NCI-H2081 (cell line): ENCODE measurements around the gene SAC3D1.

ENCODE experiments used
- DNase-seq, 2 experiments: peaks; one replicate each; lab custom pipeline; 2025; lab: John Stamatoyannopoulos, UW

SAC3D1 gene

DNA sequence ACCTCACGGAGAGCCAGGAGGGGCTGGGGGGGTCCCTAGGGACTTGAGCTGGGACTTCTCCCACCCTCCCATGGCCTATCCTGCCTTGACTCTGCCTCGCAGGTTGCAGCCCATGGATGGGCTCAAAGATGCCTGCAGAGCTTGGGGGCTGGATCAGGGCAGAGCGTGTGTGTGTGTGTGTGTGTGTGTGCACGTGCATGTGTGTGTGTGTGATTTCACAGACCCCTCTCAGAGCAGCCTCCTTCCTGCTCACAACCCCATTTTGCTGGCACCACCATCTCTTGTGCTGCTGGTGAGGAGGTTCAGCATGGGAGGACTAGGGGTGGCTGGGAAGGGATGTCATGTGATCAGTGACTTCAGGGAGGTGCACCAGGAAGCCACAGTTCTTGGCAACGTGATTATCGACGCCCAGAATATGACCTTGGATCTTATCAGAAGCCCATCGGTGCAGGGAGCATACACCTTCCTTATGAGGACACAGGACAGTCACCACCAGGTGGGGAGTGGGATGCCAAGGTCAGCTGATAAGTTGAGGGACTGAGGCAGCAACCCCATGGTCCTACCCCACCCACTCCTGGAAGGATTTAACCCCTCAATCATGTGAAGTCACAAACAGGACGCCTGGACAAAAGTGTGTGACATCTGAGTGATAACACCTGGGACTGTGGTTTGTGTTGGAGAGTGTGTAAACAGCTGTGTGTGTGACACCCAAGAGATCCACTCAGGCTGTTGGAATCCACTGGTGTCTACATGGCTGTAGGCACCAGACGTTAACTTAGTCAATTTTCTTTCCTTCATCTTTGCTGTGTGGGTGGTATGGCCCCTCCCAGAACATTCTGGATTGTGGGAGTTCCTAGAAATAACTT, 19.2 kb downstream of the SAC3D1 start:
- no peak for DNase-seq

- DNase-seq: no peak
These were observed 20.0 kb downstream of the SAC3D1 start for GRCh38 chr11:65060913-65061408.

DNA sequence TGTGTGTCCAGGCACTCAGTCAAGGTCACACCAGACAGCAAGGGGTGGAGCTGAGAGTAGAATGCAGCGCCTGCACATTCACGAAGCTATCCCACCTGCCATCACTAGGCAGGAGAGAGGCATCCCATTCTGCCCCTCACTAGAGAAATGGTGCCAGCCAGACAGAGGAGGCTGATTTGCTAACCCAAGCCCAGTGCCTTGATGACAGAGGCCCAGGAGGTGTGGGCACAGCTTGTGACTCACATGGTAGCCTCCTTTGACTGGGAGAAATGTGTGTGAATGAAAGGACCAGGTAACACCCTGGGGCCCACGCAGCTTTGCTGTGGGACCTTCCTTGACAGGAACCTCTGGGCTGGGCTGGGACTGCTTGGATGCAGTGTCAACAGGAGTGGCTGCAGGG, 22.5 kb downstream of the SAC3D1 start:
- DNase-seq: no peak

GRCh38 chr11:65064847-65065240, 23.8 kb downstream of the SAC3D1 start:
- DNase-seq: no peak

GRCh38 chr11:65065851-65066250, 24.8 kb downstream of the SAC3D1 start:
- no peak for DNase-seq

DNA sequence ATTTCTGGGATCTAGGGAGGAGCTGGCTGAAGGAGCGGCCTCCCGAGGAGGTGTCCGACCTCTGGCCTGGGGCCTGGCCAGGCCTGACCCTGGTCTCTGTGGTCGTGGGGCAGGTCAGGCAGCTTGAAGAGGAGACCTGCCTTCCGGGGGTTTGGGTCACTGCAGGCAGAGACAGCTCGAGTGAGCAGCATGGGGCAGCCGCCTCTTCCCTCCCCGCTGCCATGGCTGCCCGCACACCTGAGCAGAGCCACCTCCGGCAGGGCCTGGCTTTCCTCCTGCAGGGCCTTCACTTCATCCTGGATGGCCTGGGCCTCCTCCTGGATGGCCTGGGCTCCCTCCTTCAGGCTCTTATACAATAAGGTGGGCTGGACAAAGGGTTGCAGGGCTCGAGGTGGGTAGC, 25.3 kb downstream of the SAC3D1 start:
- DNase-seq: peak in 1 of 2 experiments; percentile 7

DNA sequence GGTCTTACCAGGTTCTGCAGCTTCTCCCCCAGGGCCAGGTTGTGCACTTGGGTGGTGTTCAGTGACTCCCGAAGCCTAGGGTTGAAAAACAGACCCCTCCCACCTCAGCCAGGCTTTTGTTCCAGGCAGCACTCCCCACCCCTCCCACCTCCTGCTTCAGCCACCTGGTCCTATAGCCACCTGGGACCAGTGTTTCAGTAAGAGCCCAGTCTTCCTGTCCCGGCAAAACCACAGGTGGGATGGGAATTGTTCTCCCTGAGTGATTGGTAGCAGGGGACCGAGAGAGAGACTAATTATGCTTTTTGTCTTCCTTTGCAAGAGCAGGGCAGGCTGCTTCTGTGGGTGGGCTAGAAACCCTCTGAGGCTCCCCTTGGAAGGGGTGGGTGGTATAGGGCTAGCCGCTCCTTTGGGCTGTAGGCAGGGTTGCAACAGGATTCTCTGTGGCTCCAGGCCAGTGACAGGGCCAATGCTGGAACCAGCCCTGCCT, 25.8 kb downstream of the SAC3D1 start:
- DNase-seq: peak; percentile 70 to 85

GRCh38 chr11:65067446-65067845, 26.4 kb downstream of the SAC3D1 start:
- no peak for DNase-seq

DNA sequence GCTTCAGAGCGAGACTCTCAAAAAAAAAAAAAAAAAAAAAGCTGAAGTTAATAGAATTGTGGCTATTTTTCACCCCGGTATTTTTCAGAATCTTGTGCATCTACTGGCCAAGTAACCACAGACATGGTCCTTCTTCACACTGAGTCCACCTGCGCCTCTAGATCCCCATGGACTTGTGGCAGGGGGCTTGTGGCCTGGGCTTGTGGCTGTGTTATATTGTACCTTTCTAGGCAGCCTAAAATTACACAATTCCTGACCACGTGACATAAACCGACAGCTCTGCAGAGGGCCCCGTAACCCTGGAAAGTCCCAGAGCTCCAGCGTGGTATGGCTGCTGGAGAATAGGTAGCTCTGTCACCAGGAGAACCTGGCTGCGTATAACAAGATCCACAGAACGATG, 28.2 kb downstream of the SAC3D1 start:
- no peak for DNase-seq

GRCh38 chr11:65071907-65072630, 31.1 kb downstream of the SAC3D1 start:
- no peak for DNase-seq

- DNase-seq: no peak
These were observed 31.6 kb downstream of the SAC3D1 start for GRCh38 chr11:65072631-65072966.

GRCh38 chr11:65077451-65077850, 36.4 kb downstream of the SAC3D1 start:
- no peak for DNase-seq

DNA sequence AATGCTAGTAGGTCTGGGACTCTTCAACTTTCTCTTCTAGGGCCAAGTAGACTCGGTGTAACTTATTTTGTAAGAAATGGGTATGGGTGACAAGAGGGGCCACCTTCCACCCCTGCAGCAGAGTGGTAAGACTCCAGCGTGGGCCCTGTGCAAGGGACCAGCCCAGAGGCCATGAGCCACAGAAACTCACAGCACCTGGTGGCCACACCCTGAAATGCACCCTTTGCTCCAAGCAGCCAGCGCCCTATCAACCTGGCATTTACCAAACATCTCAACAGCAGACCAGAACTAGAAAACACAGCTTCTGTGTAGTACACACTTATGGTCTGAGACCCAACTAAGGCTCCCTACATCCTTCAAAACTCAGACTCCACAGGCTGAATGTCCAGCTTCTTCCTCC, 37.1 kb downstream of the SAC3D1 start:
- peak in 1 of 2 experiments; percentile 30 for DNase-seq

GRCh38 chr11:65078786-65079342, 37.9 kb downstream of the SAC3D1 start:
- DNase-seq: no peak

- no peak for DNase-seq
These were observed 42.3 kb downstream of the SAC3D1 start for GRCh38 chr11:65083134-65083833.

- DNase-seq: peak; percentile 95 to 96
These were observed 43.0 kb downstream of the SAC3D1 start, which contains the start of the genes CDCA5 and ZFPL1 for GRCh38 chr11:65083834-65084597. CDCA5 (minus strand) TSS chr11:65084040; CDS start chr11:65083978, 62 bp downstream. ZFPL1 (plus strand) TSS chr11:65084222; CDS start chr11:65084699, 477 bp downstream.

GRCh38 chr11:65084598-65085375, 43.8 kb downstream of the SAC3D1 start:
- no peak for DNase-seq

DNA sequence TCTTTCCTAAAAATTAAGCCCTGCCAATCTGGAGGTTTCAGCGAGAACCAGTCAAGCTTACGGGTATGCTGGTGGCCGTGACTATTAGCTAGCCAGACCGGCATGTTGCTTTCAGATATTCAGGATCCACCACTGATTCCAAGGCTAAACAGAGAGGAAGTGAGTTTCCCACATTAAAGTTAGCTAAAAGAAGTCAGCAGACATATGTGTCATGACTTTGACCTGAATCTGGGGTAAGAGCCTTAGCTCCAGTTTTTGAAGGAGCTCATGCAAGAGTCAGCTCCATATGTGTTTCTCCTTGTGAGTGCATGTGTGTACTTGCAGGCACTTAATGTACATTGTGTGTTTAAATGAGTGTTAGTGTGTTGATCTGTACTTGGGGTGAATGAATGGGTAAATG, 44.4 kb downstream of the SAC3D1 start:
- DNase-seq: no peak

- DNase-seq: no peak
These were observed 45.8 kb downstream of the SAC3D1 start for GRCh38 chr11:65086809-65087208.

DNA sequence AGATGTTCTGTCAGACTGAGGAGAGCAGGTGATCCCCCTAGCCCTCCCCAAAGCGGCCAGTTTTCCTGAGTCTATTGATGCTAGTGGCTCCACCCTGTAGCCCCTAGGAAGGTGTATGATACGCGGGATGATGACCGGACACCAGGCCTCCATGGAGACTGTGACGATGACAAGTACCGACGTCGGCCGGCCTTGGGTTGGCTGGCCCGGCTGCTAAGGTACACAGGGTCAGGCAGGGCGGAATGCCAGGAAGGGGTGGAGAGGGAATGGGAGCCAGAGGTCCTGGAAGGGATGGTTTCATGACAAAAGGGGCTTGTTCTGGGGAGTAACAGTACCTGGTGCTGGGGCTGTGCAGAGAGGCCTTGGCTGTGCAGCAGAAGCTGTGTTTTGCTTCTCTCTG, 46.2 kb downstream of the SAC3D1 start:
- DNase-seq: no peak
